ENCODE data around the gene SERPINB7. TPM values are rescaled to one million over a fixed set of nuclear protein-coding genes. Genes with fewer than 3 reads are reported as not detected.

Gene SERPINB7
- polyA plus RNA-seq, 1 of the 3 experiments (the other 2 are of a cell fraction) = 99.5 TPM

GRCh38 chr18:63828656-63829055, 53.4 kb downstream of the SERPINB7 start:
- peaks cover 0 to 31% of the 10 kb centered on the region in 2 experiments; a peak in 3 of 4 replicates for H3K4me1 ChIP-seq (ENCODE audit: control insufficient read depth in 1 of 2, insufficient read depth in 2 of 2, low read depth in 1 of 2, low read length in 1 of 2)
- H3K27ac ChIP-seq (ENCODE audit: low read depth in 2 of 2, low read length in 1 of 2) = peak overlapping the region; percentile 37 to 66; a peak in 2 of 4 replicates
- H3F3A ChIP-seq (replicated peaks; ENCODE audit: insufficient read depth) = peaks cover 34% of the 10 kb centered on the region
- H3K27me3 ChIP-seq (ENCODE audit: insufficient read depth) = no peaks in the 10 kb centered on the region
- peak; percentile 46; the same call in 1 of the 2 replicates for TF ChIP-seq TCF12 (IDR thresholded peaks at IDR 0.05)
- no peak for TF ChIP-seq PBX3 (IDR thresholded peaks at IDR 0.05)
- no peaks in the 10 kb centered on the region for H3K79me2 ChIP-seq (ENCODE audit: insufficient read depth)
- no peaks in the 10 kb centered on the region for H3K9me3 ChIP-seq
- H3K4me2 ChIP-seq = peak overlapping the region; percentile 38; the same call in 1 of the 2 replicates
- 10% methylated on average over 1 of the region's 1 CpG for WGBS (ENCODE audit: low lambda C conversion rate)
- POLR2A ChIA-PET = no interaction called here
- CTCF ChIA-PET = no interaction called here
- H3K9ac ChIP-seq = no peak overlapping the region
- no peak for DNase-seq
- H3K36me3 ChIP-seq (replicated peaks in 1 of 2; ENCODE audit: control insufficient read depth in 1 of 2, insufficient read depth in 2 of 2, low read length in 1 of 2) = no peaks in the 10 kb centered on the region
- H4K20me1 ChIP-seq (ENCODE audit: insufficient read depth) = no peaks in the 10 kb centered on the region
- peak overlapping the region in 1 of 2 experiments; percentile 33; a peak in 1 of 4 replicates for H3K4me3 ChIP-seq (ENCODE audit: low read depth in 2 of 2, low read length in 1 of 2)
- no peaks in the 10 kb centered on the region for H3K9me2 ChIP-seq
- H2AFZ ChIP-seq (ENCODE audit: low read depth) = peak overlapping the region; percentile 53

- no peaks in the 10 kb centered on the region for H3K79me2 ChIP-seq (ENCODE audit: insufficient read depth)
- TF ChIP-seq PBX3 (IDR thresholded peaks at IDR 0.05) = peak; percentile 28; the same call in 1 of the 2 replicates
- TF ChIP-seq FOSL2 (IDR thresholded peaks at IDR 0.05; ENCODE audit: borderline replicate concordance, low read depth) = peak; percentile 7; the same call in 1 of the 2 replicates
- TF ChIP-seq NFIC (IDR thresholded peaks at IDR 0.05; ENCODE audit: borderline replicate concordance) = no peak
- no peak for TF ChIP-seq RCOR1 (IDR thresholded peaks at IDR 0.05; ENCODE audit: low read length)
- peak; percentile 28; the same call in 1 of the 2 replicates for TF ChIP-seq TCF12 (IDR thresholded peaks at IDR 0.05)
- 0 out of 4 replicates have a peak, but pooled peaks of 1 of the 2 experiments have one; percentile 17 for TF ChIP-seq EP300 (IDR thresholded peaks at IDR 0.05; ENCODE audit: borderline replicate concordance in 1 of 2, low read depth in 1 of 2, low read length in 1 of 2)
- H3K27me3 ChIP-seq (ENCODE audit: insufficient read depth) = no peaks in the 10 kb centered on the region
- ChIA-PET POLR2A (no interaction called here), CTCF (no interaction called here)
- H3K4me2 ChIP-seq = peak overlapping the region; percentile 13; the same call in 1 of the 2 replicates
- DNase-seq = no peak
- no peaks in the 10 kb centered on the region for H3K36me3 ChIP-seq (replicated peaks in 1 of 2; ENCODE audit: control insufficient read depth in 1 of 2, insufficient read depth in 2 of 2, low read length in 1 of 2)
- H3F3A ChIP-seq (replicated peaks; ENCODE audit: insufficient read depth) = peaks cover 35% of the 10 kb centered on the region
- peak overlapping the region; percentile 65 to 83; a peak in 2 of 4 replicates for H3K27ac ChIP-seq (ENCODE audit: low read depth in 2 of 2, low read length in 1 of 2)
- no peaks in the 10 kb centered on the region for H3K9me2 ChIP-seq
- H3K9ac ChIP-seq = no peak overlapping the region
- H3K9me3 ChIP-seq = no peaks in the 10 kb centered on the region
- no peak overlapping the region for H2AFZ ChIP-seq (ENCODE audit: low read depth)
- H3K4me1 ChIP-seq (ENCODE audit: control insufficient read depth in 1 of 2, insufficient read depth in 2 of 2, low read depth in 1 of 2, low read length in 1 of 2) = peaks cover 0 to 31% of the 10 kb centered on the region in 2 experiments; a peak in 3 of 4 replicates
- H4K20me1 ChIP-seq (ENCODE audit: insufficient read depth) = no peaks in the 10 kb centered on the region
- H3K4me3 ChIP-seq (ENCODE audit: low read depth in 2 of 2, low read length in 1 of 2) = peak overlapping the region in 1 of 2 experiments; percentile 33; a peak in 1 of 4 replicates
These were observed 54.7 kb downstream of the SERPINB7 start for GRCh38 chr18:63829886-63830285.

GRCh38 chr18:63831080-63831788, 56.0 kb downstream of the SERPINB7 start:
- H3K27ac ChIP-seq (ENCODE audit: low read depth in 2 of 2, low read length in 1 of 2) = peak overlapping the region; percentile 65 to 83
- H3K4me3 ChIP-seq (ENCODE audit: low read depth in 2 of 2, low read length in 1 of 2) = no peak overlapping the region; a peak in 1 of 4 replicates
- no peaks in the 10 kb centered on the region for H3K27me3 ChIP-seq (ENCODE audit: insufficient read depth)
- H3K36me3 ChIP-seq (replicated peaks in 1 of 2; ENCODE audit: control insufficient read depth in 1 of 2, insufficient read depth in 2 of 2, low read length in 1 of 2) = no peaks in the 10 kb centered on the region
- no peaks in the 10 kb centered on the region for H3K79me2 ChIP-seq (ENCODE audit: insufficient read depth)
- peak overlapping the region; percentile 39 for H3K4me2 ChIP-seq
- peaks cover 35% of the 10 kb centered on the region for H3F3A ChIP-seq (replicated peaks; ENCODE audit: insufficient read depth)
- 46% methylated on average over 5 of the region's 6 CpGs for WGBS (ENCODE audit: low lambda C conversion rate)
- H3K9me3 ChIP-seq = no peaks in the 10 kb centered on the region
- ChIA-PET CTCF (interaction anchor here (1.4 to 2.0 kb wide), 2 partner anchors 12 to 163 kb away, joined by 3 to 5 read pairs; no protein-coding TSS in a partner anchor), POLR2A (no interaction called here)
- peaks cover 0 to 31% of the 10 kb centered on the region in 2 experiments; a peak in 3 of 4 replicates for H3K4me1 ChIP-seq (ENCODE audit: control insufficient read depth in 1 of 2, insufficient read depth in 2 of 2, low read depth in 1 of 2, low read length in 1 of 2)
- no peaks in the 10 kb centered on the region for H4K20me1 ChIP-seq (ENCODE audit: insufficient read depth)
- no peaks in the 10 kb centered on the region for H3K9me2 ChIP-seq
- H2AFZ ChIP-seq (ENCODE audit: low read depth) = peak overlapping the region; percentile 19; the same call in 1 of the 2 replicates
- no peak for DNase-seq
- H3K9ac ChIP-seq = peak overlapping the region; percentile 5; the same call in 1 of the 2 replicates
- TF ChIP-seq NFIC (IDR thresholded peaks at IDR 0.05; ENCODE audit: borderline replicate concordance) (peak; percentile 48), CTCF (IDR thresholded peaks at IDR 0.05) (no peak), FOSL2 (IDR thresholded peaks at IDR 0.05; ENCODE audit: borderline replicate concordance, low read depth) (peak; percentile 67; the same call in 1 of the 2 replicates), RFX5 (IDR thresholded peaks at IDR 0.05; ENCODE audit: low read length) (no peak), TCF12 (IDR thresholded peaks at IDR 0.05) (peak; percentile 89), MEF2A (IDR thresholded peaks at IDR 0.05; ENCODE audit: borderline replicate concordance, low read depth) (no peak; the same call in 1 of the 2 replicates), TAF1 (IDR thresholded peaks at IDR 0.05; ENCODE audit: borderline replicate concordance, low read depth, low read length) (no peak), GATA2 (CRISPR knock-in tag; IDR thresholded peaks at IDR 0.05) (no peak), SIN3A (IDR thresholded peaks at IDR 0.05; ENCODE audit: borderline replicate concordance, low read depth, low read length) (peak; percentile 62; the same call in 1 of the 2 replicates), EZH2phosphoT487 (IDR thresholded peaks at IDR 0.05; ENCODE audit: borderline replicate concordance, low read depth) (no peak), FOXJ3 (CRISPR knock-in tag; IDR thresholded peaks at IDR 0.05) (no peak), MXI1 (IDR thresholded peaks at IDR 0.05; ENCODE audit: low read depth, low read length) (no peak)

Measured in SK-N-SH (cell line).